Sigmoid colon (tissue), 4 donors: ENCODE data around the gene CREB3L4.

Experiments
- CTCF ChIP-seq, 4 experiments: fragments of 450-650 bp in 3 of 4; fragments of 200-600 bp in 1 of 4; IDR thresholded peaks; one replicate each; pipeline ENCODE4 v1.5.1; 2016 to 2019; ENCODE audit warnings: antibody characterized with exemption in 4 of 4, mild to moderate bottlenecking in 3 of 4, moderate library complexity in 2 of 4
- POLR2AphosphoS5 ChIP-seq, 4 donors: sonication (generic); formaldehyde crosslinking; IDR thresholded peaks; one replicate each; pipeline ENCODE4 v1.6.1; 2017; ENCODE audit warnings: antibody characterized with exemption in 4 of 4

DNA sequence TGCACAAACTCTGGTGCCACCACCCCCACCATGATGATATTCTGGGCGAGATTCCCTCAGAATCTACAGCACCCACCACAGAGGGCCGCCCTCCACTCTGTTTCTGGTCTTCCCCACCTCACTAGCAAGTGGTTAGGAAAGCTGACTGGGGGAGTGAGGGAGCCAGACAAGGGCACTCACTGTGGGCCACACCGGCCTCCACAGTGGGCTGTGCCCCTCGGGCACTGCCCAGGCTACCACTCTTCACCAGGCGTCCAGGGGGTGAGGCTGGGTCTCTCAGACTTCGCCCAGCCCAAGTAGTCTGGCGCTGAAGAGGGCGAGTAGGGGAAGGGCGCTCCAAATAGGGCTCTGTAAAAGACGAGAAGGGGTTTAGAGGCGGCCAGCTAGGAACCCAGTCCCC lies 33.7 kb upstream of the CREB3L4 start:
- TF ChIP-seq CTCF (IDR thresholded peaks at IDR 0.05): no peak
- no peak for TF ChIP-seq POLR2AphosphoS5 (IDR thresholded peaks at IDR 0.05)
